SK-N-SH (cell line): Measurements from ENCODE around the gene MB. TPM values are rescaled to one million over a fixed set of nuclear protein-coding genes. Genes with fewer than 3 reads are reported as not detected.

Experiments used
- CTCF ChIA-PET: fragments of 300-600, 350-600 bp; formaldehyde crosslinking; extraction: SDS; loops from one replicate; lab custom pipeline; 2021; lab: Yijun Ruan, JAX
- POLR2A ChIA-PET: fragments of 350-600 bp; sonication (Branson Sonifier 250); formaldehyde crosslinking; extraction: SDS; loops from one replicate; lab custom pipeline; 2020; ENCODE audit warnings: antibody characterized with exemption, inconsistent platforms; lab: Yijun Ruan, JAX
- DNase-seq: peaks from one replicate; pipeline ENCODE4 v3.0.0; 2012
- H2AFZ ChIP-seq: fragments of 200-600 bp; sonication (generic); 2 replicates; pipeline ENCODE4 v1.8.1; 2016; ENCODE audit warnings: antibody characterized with exemption, mild to moderate bottlenecking, low read depth
- H3F3A ChIP-seq: fragments of 200-600 bp; sonication (generic); replicated peaks from 2 replicates; pipeline ENCODE3; 2016; ENCODE audit warnings: antibody characterized with exemption, mild to moderate bottlenecking; ENCODE audit not compliant: insufficient read depth
- H3K27ac ChIP-seq, 2 experiments: fragments of 200-500 bp in 1 of 2; fragments of 200-600 bp in 1 of 2; sonication (Bioruptor generic) in 1 of 2; sonication (generic), shearing (Covaris generic) in 1 of 2; 2 replicates each; pipeline versions ENCODE4 v1.5.1 to v1.6.1; 2014 to 2016; ENCODE audit warnings: low read depth in 2 of 2, inconsistent platforms in 1 of 2, low read length in 1 of 2, mild to moderate bottlenecking in 1 of 2, mixed read lengths in 1 of 2
- H3K27me3 ChIP-seq: fragments of 200-600 bp; sonication (generic), shearing (Covaris generic); 2 replicates; pipeline ENCODE4 v1.6.1; 2016; ENCODE audit warnings: mixed run types; ENCODE audit not compliant: insufficient read depth
- H3K36me3 ChIP-seq, 2 experiments: fragments of 200-500 bp in 1 of 2; fragments of 200-600 bp in 1 of 2; sonication (Bioruptor generic) in 1 of 2; sonication (generic) in 1 of 2; replicated peaks in 1 of 2; 2 replicates each; pipeline versions ENCODE3 to v1.5.1; 2014 to 2016; ENCODE audit warnings: low read length in 1 of 2, mild to moderate bottlenecking in 1 of 2; ENCODE audit not compliant: insufficient read depth in 2 of 2, control insufficient read depth in 1 of 2
- H3K4me1 ChIP-seq, 2 experiments: fragments of 200-500 bp in 1 of 2; fragments of 200-600 bp in 1 of 2; sonication (Bioruptor generic) in 1 of 2; sonication (generic), shearing (Covaris generic) in 1 of 2; 2 replicates each; pipeline versions ENCODE4 v1.5.1 to v1.6.1; 2014 to 2016; ENCODE audit warnings: low read depth in 1 of 2, low read length in 1 of 2, mixed run types in 1 of 2; ENCODE audit not compliant: insufficient read depth in 2 of 2, control insufficient read depth in 1 of 2
- H3K4me2 ChIP-seq: fragments of 200-600 bp; sonication (generic), shearing (Covaris generic); 2 replicates; pipeline ENCODE4 v1.6.1; 2017; ENCODE audit warnings: mixed run types
- H3K4me3 ChIP-seq, 2 experiments: fragments of 200-500 bp in 1 of 2; fragments of 200-600 bp in 1 of 2; sonication (Bioruptor generic) in 1 of 2; sonication (generic), shearing (Covaris generic) in 1 of 2; 2 replicates each; pipeline versions ENCODE4 v1.5.1 to v1.8.1; 2014 to 2016; ENCODE audit warnings: low read depth in 2 of 2, inconsistent platforms in 1 of 2, low read length in 1 of 2, mild to moderate bottlenecking in 1 of 2, mixed read lengths in 1 of 2, moderate library complexity in 1 of 2
- H3K79me2 ChIP-seq: fragments of 200-600 bp; sonication (generic); 2 replicates; pipeline ENCODE4 v1.8.1; 2017; ENCODE audit warnings: mild to moderate bottlenecking; ENCODE audit not compliant: insufficient read depth
- H3K9ac ChIP-seq: fragments of 200-600 bp; sonication (generic); 2 replicates; pipeline ENCODE4 v1.6.1; 2017; ENCODE audit warnings: mixed run types
- H3K9me2 ChIP-seq: fragments of 200-600 bp; sonication (generic); 2 replicates; pipeline ENCODE4 v1.6.1; 2017; ENCODE audit warnings: mixed run types
- H3K9me3 ChIP-seq: fragments of 200-600 bp; sonication (generic); 2 replicates; pipeline ENCODE4 v1.6.1; 2017; ENCODE audit warnings: mixed run types, mild to moderate bottlenecking, moderate library complexity
- H4K20me1 ChIP-seq: fragments of 200-600 bp; sonication (generic); 2 replicates; pipeline ENCODE4 v1.6.1; 2017; ENCODE audit warnings: mild to moderate bottlenecking, mixed run types; ENCODE audit not compliant: insufficient read depth
- CHD2 ChIP-seq: fragments of 150-350 bp; IDR thresholded peaks from 2 replicates; pipeline ENCODE4 v1.6.1; 2018; ENCODE audit warnings: low read length; ENCODE audit not compliant: partially characterized antibody
- EP300 ChIP-seq, 2 experiments: IDR thresholded peaks; 2 replicates each; pipeline versions ENCODE4 v1.4.0 to v1.6.1; 2012; ENCODE audit warnings: borderline replicate concordance in 1 of 2, low read depth in 1 of 2, low read length in 1 of 2
- FOXJ3 ChIP-seq: sonication (generic); formaldehyde crosslinking; IDR thresholded peaks from 2 replicates; pipeline ENCODE4 v1.5.1; 2020; ENCODE audit warnings: mild to moderate bottlenecking, missing genetic modification reagents
- GABPA ChIP-seq: IDR thresholded peaks from 2 replicates; pipeline ENCODE4 v1.4.0; 2012; ENCODE audit warnings: low read depth, mild to moderate bottlenecking
- GATA2 ChIP-seq: sonication (generic); formaldehyde crosslinking; IDR thresholded peaks from 2 replicates; pipeline ENCODE4 v1.5.0; 2020; ENCODE audit warnings: mild to moderate bottlenecking, missing genetic modification reagents
- IRF3 ChIP-seq: fragments of 150-350 bp; IDR thresholded peaks from 2 replicates; pipeline ENCODE4 v1.6.1; 2016; ENCODE audit warnings: mild to moderate bottlenecking, low read depth, low read length
- MEF2A ChIP-seq: IDR thresholded peaks from 2 replicates; pipeline ENCODE4 v1.4.0; 2012; ENCODE audit warnings: low read depth, borderline replicate concordance
- MXI1 ChIP-seq: IDR thresholded peaks from 2 replicates; pipeline ENCODE4 v1.6.1; 2012; ENCODE audit warnings: mild to moderate bottlenecking, low read depth, low read length, improper control_type of control experiment
- NFIC ChIP-seq: IDR thresholded peaks from 2 replicates; pipeline ENCODE4 v1.4.0; 2012; ENCODE audit warnings: borderline replicate concordance
- POLR2AphosphoS5 ChIP-seq: IDR thresholded peaks from 2 replicates; pipeline ENCODE4 v1.6.1; 2012; ENCODE audit warnings: low read depth, low read length
- RCOR1 ChIP-seq: fragments of 150-350 bp; IDR thresholded peaks from 2 replicates; pipeline ENCODE4 v1.6.1; 2017; ENCODE audit warnings: antibody characterized with exemption, low read length
- SMC3 ChIP-seq: IDR thresholded peaks from 2 replicates; pipeline ENCODE4 v1.6.1; 2012; ENCODE audit warnings: low read depth, low read length, improper control_type of control experiment
- TAF1 ChIP-seq: IDR thresholded peaks from 2 replicates; pipeline ENCODE4 v1.6.1; 2012; ENCODE audit warnings: low read depth, mild to moderate bottlenecking, low read length, moderate library complexity, borderline replicate concordance
- YY1 ChIP-seq: IDR thresholded peaks from 2 replicates; pipeline ENCODE4 v1.4.0; 2012; ENCODE audit warnings: low read depth, mild to moderate bottlenecking
- WGBS: methylation state at CpG from one replicate; pipeline ENCODE4 v1.1.6; 2017; ENCODE audit warnings: low lambda C conversion rate; 5-methylcytosine and 5-hydroxymethylcytosine counted together
- polyA plus RNA-seq, 3 experiments: library from polyadenylated mRNA; depleted of rRNA; stranded (reverse); fragments of >200 nt; gene quantifications; 2 replicates each; pipeline ENCODE4 v1.2.3, GENCODE V29; 2012
- TF ChIP-seq, protein P1 (sequence below): IDR thresholded peaks from 2 replicates; pipeline ENCODE4 v1.6.1; 2012; ENCODE audit warnings: mild to moderate bottlenecking, low read depth, low read length, moderate library complexity
- TF ChIP-seq, protein P2 (sequence below): fragments of 200-600 bp; sonication (generic); IDR thresholded peaks from 2 replicates; pipeline ENCODE4 v1.6.1; 2017; ENCODE audit warnings: antibody characterized with exemption, mild to moderate bottlenecking, moderate library complexity
- TF ChIP-seq, protein P3 (sequence below): IDR thresholded peaks from 2 replicates; pipeline ENCODE4 v1.4.0; 2012; ENCODE audit warnings: low read depth, borderline replicate concordance
- TF ChIP-seq, protein P4 (sequence below): IDR thresholded peaks from 2 replicates; pipeline ENCODE4 v1.4.0; 2012; ENCODE audit warnings: low read depth, borderline replicate concordance

Gene MB
- polyA plus RNA-seq, 1 of the 3 experiments (the other 2 are of a cell fraction), result 0.95 TPM

GRCh38 chr22:35605851-35606481 is 11.2 kb downstream of the MB start:
- H3K9me3 ChIP-seq, result no peaks in the 10 kb centered on the region
- no peaks in the 10 kb centered on the region for H3K36me3 ChIP-seq
- no peak overlapping the region for H3K9ac ChIP-seq
- ChIA-PET POLR2A (interaction anchor here (1.3 to 1.5 kb wide), 2 partner anchors 15 to 64 kb away, joined by 3 to 6 read pairs; no protein-coding TSS in a partner anchor), CTCF (interaction anchor here (0.9 to 2.7 kb wide), 6 partner anchors 15 to 518 kb away, joined by 3 to 14 read pairs (median 7); no protein-coding TSS in a partner anchor)
- TF ChIP-seq POLR2AphosphoS5 (no peak), YY1 (no peak), GATA2 (0 out of 2 replicates have a peak, but pooled peaks have one; percentile 28), IRF3 (no peak), MEF2A (no peak), GABPA (no peak), SMC3 (peak; percentile 0; the same call in 1 of the 2 replicates), NFIC (no peak), RCOR1 (0 out of 2 replicates have a peak, but pooled peaks have one; percentile 19), TAF1 (no peak), MXI1 (peak; percentile 57; the same call in 1 of the 2 replicates), EP300 (IDR thresholded peaks at IDR 0.05; ENCODE audit: borderline replicate concordance in 1 of 2, low read depth in 1 of 2, low read length in 1 of 2) (peak in 1 of 2 experiments; percentile 69; a peak in 2 of 4 replicates), FOXJ3 (CRISPR knock-in tag) (no peak), CHD2 (peak; percentile 9)
- TF ChIP-seq, protein P1, sequence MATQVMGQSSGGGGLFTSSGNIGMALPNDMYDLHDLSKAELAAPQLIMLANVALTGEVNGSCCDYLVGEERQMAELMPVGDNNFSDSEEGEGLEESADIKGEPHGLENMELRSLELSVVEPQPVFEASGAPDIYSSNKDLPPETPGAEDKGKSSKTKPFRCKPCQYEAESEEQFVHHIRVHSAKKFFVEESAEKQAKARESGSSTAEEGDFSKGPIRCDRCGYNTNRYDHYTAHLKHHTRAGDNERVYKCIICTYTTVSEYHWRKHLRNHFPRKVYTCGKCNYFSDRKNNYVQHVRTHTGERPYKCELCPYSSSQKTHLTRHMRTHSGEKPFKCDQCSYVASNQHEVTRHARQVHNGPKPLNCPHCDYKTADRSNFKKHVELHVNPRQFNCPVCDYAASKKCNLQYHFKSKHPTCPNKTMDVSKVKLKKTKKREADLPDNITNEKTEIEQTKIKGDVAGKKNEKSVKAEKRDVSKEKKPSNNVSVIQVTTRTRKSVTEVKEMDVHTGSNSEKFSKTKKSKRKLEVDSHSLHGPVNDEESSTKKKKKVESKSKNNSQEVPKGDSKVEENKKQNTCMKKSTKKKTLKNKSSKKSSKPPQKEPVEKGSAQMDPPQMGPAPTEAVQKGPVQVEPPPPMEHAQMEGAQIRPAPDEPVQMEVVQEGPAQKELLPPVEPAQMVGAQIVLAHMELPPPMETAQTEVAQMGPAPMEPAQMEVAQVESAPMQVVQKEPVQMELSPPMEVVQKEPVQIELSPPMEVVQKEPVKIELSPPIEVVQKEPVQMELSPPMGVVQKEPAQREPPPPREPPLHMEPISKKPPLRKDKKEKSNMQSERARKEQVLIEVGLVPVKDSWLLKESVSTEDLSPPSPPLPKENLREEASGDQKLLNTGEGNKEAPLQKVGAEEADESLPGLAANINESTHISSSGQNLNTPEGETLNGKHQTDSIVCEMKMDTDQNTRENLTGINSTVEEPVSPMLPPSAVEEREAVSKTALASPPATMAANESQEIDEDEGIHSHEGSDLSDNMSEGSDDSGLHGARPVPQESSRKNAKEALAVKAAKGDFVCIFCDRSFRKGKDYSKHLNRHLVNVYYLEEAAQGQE, result no peak
- TF ChIP-seq, protein P2, sequence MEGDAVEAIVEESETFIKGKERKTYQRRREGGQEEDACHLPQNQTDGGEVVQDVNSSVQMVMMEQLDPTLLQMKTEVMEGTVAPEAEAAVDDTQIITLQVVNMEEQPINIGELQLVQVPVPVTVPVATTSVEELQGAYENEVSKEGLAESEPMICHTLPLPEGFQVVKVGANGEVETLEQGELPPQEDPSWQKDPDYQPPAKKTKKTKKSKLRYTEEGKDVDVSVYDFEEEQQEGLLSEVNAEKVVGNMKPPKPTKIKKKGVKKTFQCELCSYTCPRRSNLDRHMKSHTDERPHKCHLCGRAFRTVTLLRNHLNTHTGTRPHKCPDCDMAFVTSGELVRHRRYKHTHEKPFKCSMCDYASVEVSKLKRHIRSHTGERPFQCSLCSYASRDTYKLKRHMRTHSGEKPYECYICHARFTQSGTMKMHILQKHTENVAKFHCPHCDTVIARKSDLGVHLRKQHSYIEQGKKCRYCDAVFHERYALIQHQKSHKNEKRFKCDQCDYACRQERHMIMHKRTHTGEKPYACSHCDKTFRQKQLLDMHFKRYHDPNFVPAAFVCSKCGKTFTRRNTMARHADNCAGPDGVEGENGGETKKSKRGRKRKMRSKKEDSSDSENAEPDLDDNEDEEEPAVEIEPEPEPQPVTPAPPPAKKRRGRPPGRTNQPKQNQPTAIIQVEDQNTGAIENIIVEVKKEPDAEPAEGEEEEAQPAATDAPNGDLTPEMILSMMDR, result no peak
- TF ChIP-seq, protein P3, sequence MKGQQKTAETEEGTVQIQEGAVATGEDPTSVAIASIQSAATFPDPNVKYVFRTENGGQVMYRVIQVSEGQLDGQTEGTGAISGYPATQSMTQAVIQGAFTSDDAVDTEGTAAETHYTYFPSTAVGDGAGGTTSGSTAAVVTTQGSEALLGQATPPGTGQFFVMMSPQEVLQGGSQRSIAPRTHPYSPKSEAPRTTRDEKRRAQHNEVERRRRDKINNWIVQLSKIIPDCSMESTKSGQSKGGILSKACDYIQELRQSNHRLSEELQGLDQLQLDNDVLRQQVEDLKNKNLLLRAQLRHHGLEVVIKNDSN, result no peak
- TF ChIP-seq, protein P4, sequence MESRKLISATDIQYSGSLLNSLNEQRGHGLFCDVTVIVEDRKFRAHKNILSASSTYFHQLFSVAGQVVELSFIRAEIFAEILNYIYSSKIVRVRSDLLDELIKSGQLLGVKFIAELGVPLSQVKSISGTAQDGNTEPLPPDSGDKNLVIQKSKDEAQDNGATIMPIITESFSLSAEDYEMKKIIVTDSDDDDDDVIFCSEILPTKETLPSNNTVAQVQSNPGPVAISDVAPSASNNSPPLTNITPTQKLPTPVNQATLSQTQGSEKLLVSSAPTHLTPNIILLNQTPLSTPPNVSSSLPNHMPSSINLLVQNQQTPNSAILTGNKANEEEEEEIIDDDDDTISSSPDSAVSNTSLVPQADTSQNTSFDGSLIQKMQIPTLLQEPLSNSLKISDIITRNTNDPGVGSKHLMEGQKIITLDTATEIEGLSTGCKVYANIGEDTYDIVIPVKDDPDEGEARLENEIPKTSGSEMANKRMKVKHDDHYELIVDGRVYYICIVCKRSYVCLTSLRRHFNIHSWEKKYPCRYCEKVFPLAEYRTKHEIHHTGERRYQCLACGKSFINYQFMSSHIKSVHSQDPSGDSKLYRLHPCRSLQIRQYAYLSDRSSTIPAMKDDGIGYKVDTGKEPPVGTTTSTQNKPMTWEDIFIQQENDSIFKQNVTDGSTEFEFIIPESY, result no peak
- no peak overlapping the region for H3K4me3 ChIP-seq
- H3K4me1 ChIP-seq, result peaks cover 0 to 52% of the 10 kb centered on the region in 2 experiments; a peak in 2 of 4 replicates
- H3K79me2 ChIP-seq, result no peaks in the 10 kb centered on the region
- no peaks in the 10 kb centered on the region; the same call in 1 of the 2 replicates for H3K27me3 ChIP-seq
- H3K9me2 ChIP-seq, result no peaks in the 10 kb centered on the region
- H3K4me2 ChIP-seq, result no peak overlapping the region
- peak; percentile 57 for DNase-seq
- WGBS, result 77% methylated on average over 10 of the region's 13 CpGs
- no peaks in the 10 kb centered on the region for H4K20me1 ChIP-seq
- H3K27ac ChIP-seq, result peak overlapping the region in 1 of 2 experiments; percentile 97; a peak in 2 of 4 replicates
- no peak overlapping the region for H2AFZ ChIP-seq
- peaks cover 3% of the 10 kb centered on the region for H3F3A ChIP-seq
